GM12873 (cell line): Measurements from ENCODE around the gene RIPK3.

ENCODE experiments used
- CTCF ChIP-seq: IDR thresholded peaks from 2 replicates; pipeline ENCODE4 v1.5.1; 2012; ENCODE audit warnings: low read depth, mild to moderate bottlenecking, moderate library complexity, low read length, control low read depth; ENCODE audit not compliant: insufficient read depth; ENCODE audit errors: missing control alignments

RIPK3 gene

GRCh38 chr14:24315243-24315806 lies 24.5 kb downstream of the RIPK3 start:
- TF ChIP-seq CTCF, result no peak

- TF ChIP-seq CTCF, result no peak
Observed at GRCh38 chr14:24314377-24315193, 25.2 kb downstream of the RIPK3 start.

- TF ChIP-seq CTCF, result no peak
Observed at GRCh38 chr14:24313913-24314312, 25.9 kb downstream of the RIPK3 start.

GRCh38 chr14:24312736-24313507 lies 26.9 kb downstream of the RIPK3 start:
- no peak for TF ChIP-seq CTCF

- no peak for TF ChIP-seq CTCF
Observed at GRCh38 chr14:24311837-24312615, 27.8 kb downstream of the RIPK3 start.

GRCh38 chr14:24310646-24311604 lies 28.9 kb downstream of the RIPK3 start, which contains the start of gene LTB4R:
TSS of gene LTB4R (plus strand) at chr14:24311502. CDS start at chr14:24315652, 4,150 bp downstream.
- peak; percentile 26 for TF ChIP-seq CTCF
